Liver (tissue), 9 donors: ENCODE measurements around the gene TOMM7. TPM values are rescaled to one million over a fixed set of nuclear protein-coding genes. Genes with fewer than 3 reads are reported as not detected.

ENCODE experiments used
- DNase-seq: peaks from one replicate; pipeline ENCODE4 v3.0.0-alpha.2; 2017; ENCODE audit warnings: low spot score
- H3K27ac ChIP-seq, 2 donors: one replicate each; pipeline ENCODE4 v1.7.0; 2013; ENCODE audit warnings: inconsistent platforms in 2 of 2, low read length in 2 of 2, control low read depth in 1 of 2, low read depth in 1 of 2, mild to moderate bottlenecking in 1 of 2
- H3K27me3 ChIP-seq, 4 donors: one replicate each; pipeline versions ENCODE4 v1.6.1 to v1.7.0; 2013; ENCODE audit warnings: low read length in 3 of 4, inconsistent platforms in 1 of 4, mild to moderate bottlenecking in 1 of 4, moderate library complexity in 1 of 4; ENCODE audit not compliant: control insufficient read depth in 4 of 4, insufficient read depth in 4 of 4
- H3K36me3 ChIP-seq, 4 donors: one replicate each; pipeline versions ENCODE4 v1.6.1 to v1.7.0; 2013; ENCODE audit warnings: low read length in 3 of 4, mild to moderate bottlenecking in 3 of 4, low read depth in 1 of 4, moderate library complexity in 1 of 4; ENCODE audit not compliant: control insufficient read depth in 4 of 4, insufficient read depth in 3 of 4
- H3K4me1 ChIP-seq, 4 donors: one replicate each; pipeline versions ENCODE4 v1.6.1 to v1.7.0; 2013; ENCODE audit warnings: low read length in 3 of 4, mild to moderate bottlenecking in 3 of 4, moderate library complexity in 1 of 4; ENCODE audit not compliant: control insufficient read depth in 4 of 4, insufficient read depth in 4 of 4
- H3K4me3 ChIP-seq, 3 donors: one replicate each; pipeline versions ENCODE4 v1.6.1 to v1.7.0; 2013; ENCODE audit warnings: low read length in 3 of 3, control low read depth in 1 of 3, low read depth in 1 of 3, mild to moderate bottlenecking in 1 of 3
- H3K9ac ChIP-seq, 2 donors: one replicate each; pipeline ENCODE4 v1.7.0; 2013; ENCODE audit warnings: low read length in 2 of 2, mild to moderate bottlenecking in 2 of 2, moderate library complexity in 2 of 2, control low read depth in 1 of 2, low read depth in 1 of 2
- H3K9me3 ChIP-seq, 4 donors: one replicate each; pipeline versions ENCODE4 v1.6.1 to v1.7.0; 2013; ENCODE audit warnings: low read length in 3 of 4; ENCODE audit not compliant: control insufficient read depth in 4 of 4
- EGR1 ChIP-seq, 2 donors: IDR thresholded peaks; 2 replicates each; pipeline ENCODE4 v1.6.1; 2016 to 2018; ENCODE audit warnings: antibody characterized with exemption in 2 of 2, low read depth in 2 of 2
- FOXA1 ChIP-seq: IDR thresholded peaks from 2 replicates; pipeline ENCODE4 v1.6.1; 2016; ENCODE audit warnings: antibody characterized with exemption
- FOXA2 ChIP-seq: IDR thresholded peaks from 2 replicates; pipeline ENCODE4 v1.6.1; 2016; ENCODE audit warnings: antibody characterized with exemption
- GABPA ChIP-seq, 2 donors: IDR thresholded peaks in 1 of 2; conservative IDR thresholded peaks in 1 of 2; 2 replicates each; pipeline ENCODE4 v1.6.1; 2016; ENCODE audit warnings: antibody characterized with exemption in 2 of 2, mild to moderate bottlenecking in 1 of 2, moderate library complexity in 1 of 2
- HNF4A ChIP-seq, 2 donors: conservative IDR thresholded peaks; 2 replicates each; pipeline ENCODE4 v1.6.1; 2016; ENCODE audit warnings: antibody characterized with exemption in 2 of 2, mild to moderate bottlenecking in 2 of 2
- HNF4G ChIP-seq: IDR thresholded peaks from 2 replicates; pipeline ENCODE4 v1.6.1; 2016; ENCODE audit warnings: antibody characterized with exemption
- JUND ChIP-seq, 2 donors: IDR thresholded peaks; 2 replicates each; pipeline ENCODE4 v1.6.1; 2016; ENCODE audit warnings: antibody characterized with exemption in 2 of 2
- NR2F2 ChIP-seq: IDR thresholded peaks from 2 replicates; pipeline ENCODE4 v1.6.1; 2016; ENCODE audit warnings: antibody characterized with exemption
- RAD21 ChIP-seq, 2 donors: IDR thresholded peaks; 2 replicates each; pipeline ENCODE4 v1.6.1; 2016; ENCODE audit warnings: antibody characterized with exemption in 2 of 2, mild to moderate bottlenecking in 2 of 2
- RXRA ChIP-seq, 2 donors: IDR thresholded peaks; 2 replicates each; pipeline ENCODE4 v1.6.1; 2017 to 2018; ENCODE audit warnings: antibody characterized with exemption in 2 of 2, mild to moderate bottlenecking in 1 of 2
- SP1 ChIP-seq: IDR thresholded peaks from 2 replicates; pipeline ENCODE4 v1.6.1; 2018; ENCODE audit warnings: antibody characterized with exemption, mild to moderate bottlenecking
- TAF1 ChIP-seq: conservative IDR thresholded peaks from 2 replicates; pipeline ENCODE4 v1.6.1; 2016; ENCODE audit warnings: antibody characterized with exemption, mild to moderate bottlenecking
- YY1 ChIP-seq: IDR thresholded peaks from 2 replicates; pipeline ENCODE4 v1.6.1; 2016; ENCODE audit warnings: antibody characterized with exemption, mild to moderate bottlenecking
- WGBS: extraction: QIAGEN DNeasy Blood & Tissue Kit; methylation state at CpG from one replicate; pipeline ENCODE4 v1.1.7; 2013; 5-methylcytosine and 5-hydroxymethylcytosine counted together
- polyA plus RNA-seq, 2 donors: library from polyadenylated mRNA; stranded (reverse) in 1 of 2; unstranded in 1 of 2; fragments of 200-250 nt in 1 of 2; fragments of >200 nt in 1 of 2; fragmentation: Nextera tagmentation in 1 of 2; extraction: Ambion mirVana in 1 of 2; gene quantifications; one replicate each; pipeline versions ENCODE4 v1.2.1 to v1.2.3, GENCODE V29; 2013 to 2015
- total RNA-seq, 2 donors: library from RNA; depleted of rRNA; stranded (reverse); fragments of >200 nt; gene quantifications; one replicate each; pipeline ENCODE4 v1.2.3, GENCODE V29; 2014
- TF ChIP-seq, protein P1 (sequence below): IDR thresholded peaks from 2 replicates; pipeline ENCODE4 v1.6.1; 2016; ENCODE audit warnings: antibody characterized with exemption
- TF ChIP-seq, protein P2 (sequence below): fragments of 150-350 bp; IDR thresholded peaks from 2 replicates; pipeline ENCODE4 v1.5.1; 2017; ENCODE audit warnings: improper control_type of control experiment, low read depth, low read length; ENCODE audit not compliant: missing input control
- TF ChIP-seq, protein P3 (sequence below): IDR thresholded peaks from 2 replicates; pipeline ENCODE4 v1.6.1; 2016; ENCODE audit warnings: antibody characterized with exemption
- TF ChIP-seq, protein P4 (sequence below): IDR thresholded peaks from 2 replicates; pipeline ENCODE4 v1.6.1; 2016; ENCODE audit warnings: antibody characterized with exemption, mild to moderate bottlenecking
- TF ChIP-seq, protein P5 (sequence below): IDR thresholded peaks from 2 replicates; pipeline ENCODE4 v1.6.1; 2016; ENCODE audit warnings: antibody characterized with exemption
- donor health status: healthy.
- donor health status: healthy.
- donor health status: healthy.
- donor health status: healthy.
- donor health status: healthy.

TOMM7 gene
- total and polyA plus RNA-seq, 4 donors = 39.2 to 271 (median 137) TPM

DNA sequence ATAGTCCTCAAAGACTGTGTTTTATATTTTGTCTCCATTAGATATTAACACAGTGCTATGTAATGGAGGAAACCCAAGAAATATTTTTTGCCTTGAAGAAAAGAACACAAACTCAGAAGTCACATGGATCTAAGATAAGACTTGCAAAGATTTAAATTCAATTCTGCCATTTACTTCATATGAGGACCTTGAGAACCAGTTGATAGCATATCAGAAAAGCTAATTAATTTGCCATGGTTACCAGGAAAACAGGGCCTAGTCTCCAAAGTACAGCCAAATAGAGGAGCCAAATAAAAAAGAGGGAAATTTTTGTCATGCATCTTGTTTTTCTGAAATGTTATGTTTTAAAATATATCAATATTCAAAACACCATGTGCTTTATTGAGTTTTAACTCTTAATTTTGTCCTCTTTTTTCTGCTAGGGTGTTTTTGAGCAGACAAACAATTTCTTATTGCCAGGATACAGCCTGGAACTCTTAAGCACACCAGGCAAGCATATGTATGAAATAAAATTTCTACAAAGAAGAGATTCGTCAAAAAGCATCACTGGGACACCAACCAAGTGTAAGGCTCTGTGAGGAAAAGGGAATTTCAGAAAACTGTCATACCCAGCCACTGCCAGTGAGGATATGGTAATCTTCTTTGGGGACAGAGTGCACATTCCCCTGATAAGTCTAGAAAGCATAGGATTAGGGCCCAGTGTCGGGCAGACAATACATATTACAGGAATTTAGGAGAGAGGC is 10.6 kb upstream of the TOMM7 start:
- H3K27me3 ChIP-seq = no peaks in the 10 kb centered on the region
- no peak overlapping the region for H3K9ac ChIP-seq
- no peaks in the 10 kb centered on the region for H3K9me3 ChIP-seq
- TF ChIP-seq HNF4A (conservative IDR thresholded peaks at IDR 0.05) = no peak
- no peaks in the 10 kb centered on the region for H3K4me1 ChIP-seq
- no peak overlapping the region for H3K4me3 ChIP-seq
- 56% methylated on average over 2 of the region's 2 CpGs for WGBS
- no peak overlapping the region for H3K27ac ChIP-seq
- no peaks in the 10 kb centered on the region for H3K36me3 ChIP-seq
- DNase-seq = no peak

DNA sequence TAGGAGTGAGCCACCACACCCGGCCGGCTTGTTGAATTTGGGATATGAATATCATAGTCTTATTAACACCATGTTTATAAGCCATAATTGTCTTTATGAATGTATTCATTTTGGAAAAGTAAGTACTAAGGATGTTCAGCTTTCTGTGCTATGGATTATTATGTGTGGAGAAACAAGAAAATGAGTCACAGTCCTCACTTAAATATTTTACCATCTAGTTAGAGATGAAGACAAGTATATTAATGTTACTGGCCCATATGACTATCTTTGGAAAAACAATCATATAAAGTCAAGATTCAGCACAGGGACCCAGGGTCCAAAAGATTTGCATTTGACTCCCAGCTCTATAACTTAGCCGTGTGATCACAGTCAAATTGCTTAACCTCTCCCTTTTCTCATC is 9.8 kb upstream of the TOMM7 start:
- 90% methylated on average over 3 of the region's 3 CpGs for WGBS
- no peak overlapping the region for H3K9ac ChIP-seq

More for the DNA sequence above, 9.8 kb upstream of the TOMM7 start:
- Histone ChIP-seq H3K9me3 (no peaks in the 10 kb centered on the region), H3K4me1 (no peaks in the 10 kb centered on the region), H3K4me3 (no peak overlapping the region), H3K36me3 (no peaks in the 10 kb centered on the region), H3K27ac (no peak overlapping the region), H3K27me3 (no peaks in the 10 kb centered on the region)
- TF ChIP-seq, protein P1, sequence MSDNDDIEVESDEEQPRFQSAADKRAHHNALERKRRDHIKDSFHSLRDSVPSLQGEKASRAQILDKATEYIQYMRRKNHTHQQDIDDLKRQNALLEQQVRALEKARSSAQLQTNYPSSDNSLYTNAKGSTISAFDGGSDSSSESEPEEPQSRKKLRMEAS = no peak
- no peak for TF ChIP-seq JUND (IDR thresholded peaks at IDR 0.05)
- TF ChIP-seq YY1 = no peak
- no peak for TF ChIP-seq GABPA (IDR thresholded peaks at IDR 0.05 in 1 of 2, conservative IDR thresholded peaks at IDR 0.05 in 1 of 2)
- no peak for TF ChIP-seq TAF1
- no peak for TF ChIP-seq HNF4G
- TF ChIP-seq, protein P2, sequence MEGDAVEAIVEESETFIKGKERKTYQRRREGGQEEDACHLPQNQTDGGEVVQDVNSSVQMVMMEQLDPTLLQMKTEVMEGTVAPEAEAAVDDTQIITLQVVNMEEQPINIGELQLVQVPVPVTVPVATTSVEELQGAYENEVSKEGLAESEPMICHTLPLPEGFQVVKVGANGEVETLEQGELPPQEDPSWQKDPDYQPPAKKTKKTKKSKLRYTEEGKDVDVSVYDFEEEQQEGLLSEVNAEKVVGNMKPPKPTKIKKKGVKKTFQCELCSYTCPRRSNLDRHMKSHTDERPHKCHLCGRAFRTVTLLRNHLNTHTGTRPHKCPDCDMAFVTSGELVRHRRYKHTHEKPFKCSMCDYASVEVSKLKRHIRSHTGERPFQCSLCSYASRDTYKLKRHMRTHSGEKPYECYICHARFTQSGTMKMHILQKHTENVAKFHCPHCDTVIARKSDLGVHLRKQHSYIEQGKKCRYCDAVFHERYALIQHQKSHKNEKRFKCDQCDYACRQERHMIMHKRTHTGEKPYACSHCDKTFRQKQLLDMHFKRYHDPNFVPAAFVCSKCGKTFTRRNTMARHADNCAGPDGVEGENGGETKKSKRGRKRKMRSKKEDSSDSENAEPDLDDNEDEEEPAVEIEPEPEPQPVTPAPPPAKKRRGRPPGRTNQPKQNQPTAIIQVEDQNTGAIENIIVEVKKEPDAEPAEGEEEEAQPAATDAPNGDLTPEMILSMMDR = no peak
- no peak for TF ChIP-seq FOXA1
- no peak for TF ChIP-seq RAD21 (IDR thresholded peaks at IDR 0.05)
- no peak for TF ChIP-seq NR2F2
- no peak for TF ChIP-seq FOXA2
- no peak for TF ChIP-seq SP1
- no peak for TF ChIP-seq RXRA (IDR thresholded peaks at IDR 0.05)
- TF ChIP-seq, protein P3, sequence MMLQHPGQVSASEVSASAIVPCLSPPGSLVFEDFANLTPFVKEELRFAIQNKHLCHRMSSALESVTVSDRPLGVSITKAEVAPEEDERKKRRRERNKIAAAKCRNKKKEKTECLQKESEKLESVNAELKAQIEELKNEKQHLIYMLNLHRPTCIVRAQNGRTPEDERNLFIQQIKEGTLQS = no peak
- TF ChIP-seq, protein P4, sequence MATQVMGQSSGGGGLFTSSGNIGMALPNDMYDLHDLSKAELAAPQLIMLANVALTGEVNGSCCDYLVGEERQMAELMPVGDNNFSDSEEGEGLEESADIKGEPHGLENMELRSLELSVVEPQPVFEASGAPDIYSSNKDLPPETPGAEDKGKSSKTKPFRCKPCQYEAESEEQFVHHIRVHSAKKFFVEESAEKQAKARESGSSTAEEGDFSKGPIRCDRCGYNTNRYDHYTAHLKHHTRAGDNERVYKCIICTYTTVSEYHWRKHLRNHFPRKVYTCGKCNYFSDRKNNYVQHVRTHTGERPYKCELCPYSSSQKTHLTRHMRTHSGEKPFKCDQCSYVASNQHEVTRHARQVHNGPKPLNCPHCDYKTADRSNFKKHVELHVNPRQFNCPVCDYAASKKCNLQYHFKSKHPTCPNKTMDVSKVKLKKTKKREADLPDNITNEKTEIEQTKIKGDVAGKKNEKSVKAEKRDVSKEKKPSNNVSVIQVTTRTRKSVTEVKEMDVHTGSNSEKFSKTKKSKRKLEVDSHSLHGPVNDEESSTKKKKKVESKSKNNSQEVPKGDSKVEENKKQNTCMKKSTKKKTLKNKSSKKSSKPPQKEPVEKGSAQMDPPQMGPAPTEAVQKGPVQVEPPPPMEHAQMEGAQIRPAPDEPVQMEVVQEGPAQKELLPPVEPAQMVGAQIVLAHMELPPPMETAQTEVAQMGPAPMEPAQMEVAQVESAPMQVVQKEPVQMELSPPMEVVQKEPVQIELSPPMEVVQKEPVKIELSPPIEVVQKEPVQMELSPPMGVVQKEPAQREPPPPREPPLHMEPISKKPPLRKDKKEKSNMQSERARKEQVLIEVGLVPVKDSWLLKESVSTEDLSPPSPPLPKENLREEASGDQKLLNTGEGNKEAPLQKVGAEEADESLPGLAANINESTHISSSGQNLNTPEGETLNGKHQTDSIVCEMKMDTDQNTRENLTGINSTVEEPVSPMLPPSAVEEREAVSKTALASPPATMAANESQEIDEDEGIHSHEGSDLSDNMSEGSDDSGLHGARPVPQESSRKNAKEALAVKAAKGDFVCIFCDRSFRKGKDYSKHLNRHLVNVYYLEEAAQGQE = no peak
- no peak for TF ChIP-seq HNF4A (conservative IDR thresholded peaks at IDR 0.05)
- TF ChIP-seq, protein P5, sequence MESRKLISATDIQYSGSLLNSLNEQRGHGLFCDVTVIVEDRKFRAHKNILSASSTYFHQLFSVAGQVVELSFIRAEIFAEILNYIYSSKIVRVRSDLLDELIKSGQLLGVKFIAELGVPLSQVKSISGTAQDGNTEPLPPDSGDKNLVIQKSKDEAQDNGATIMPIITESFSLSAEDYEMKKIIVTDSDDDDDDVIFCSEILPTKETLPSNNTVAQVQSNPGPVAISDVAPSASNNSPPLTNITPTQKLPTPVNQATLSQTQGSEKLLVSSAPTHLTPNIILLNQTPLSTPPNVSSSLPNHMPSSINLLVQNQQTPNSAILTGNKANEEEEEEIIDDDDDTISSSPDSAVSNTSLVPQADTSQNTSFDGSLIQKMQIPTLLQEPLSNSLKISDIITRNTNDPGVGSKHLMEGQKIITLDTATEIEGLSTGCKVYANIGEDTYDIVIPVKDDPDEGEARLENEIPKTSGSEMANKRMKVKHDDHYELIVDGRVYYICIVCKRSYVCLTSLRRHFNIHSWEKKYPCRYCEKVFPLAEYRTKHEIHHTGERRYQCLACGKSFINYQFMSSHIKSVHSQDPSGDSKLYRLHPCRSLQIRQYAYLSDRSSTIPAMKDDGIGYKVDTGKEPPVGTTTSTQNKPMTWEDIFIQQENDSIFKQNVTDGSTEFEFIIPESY = no peak
- TF ChIP-seq EGR1 (IDR thresholded peaks at IDR 0.05; ENCODE audit: low read depth in 2 of 2) = no peak
- DNase-seq = no peak
